GM10266 (cell line): ENCODE results near the gene P2RX7.
A peak's percentile ranks its signal among the peaks of the same experiment; 100 is the strongest.

Experiments used
- DNase-seq: peaks from one replicate; pipeline ENCODE4 v3.0.0; 2012; ENCODE audit errors: extremely low spot score
- CTCF ChIP-seq: IDR thresholded peaks from 2 replicates; pipeline ENCODE4 v1.5.1; 2012; ENCODE audit warnings: mild to moderate bottlenecking, low read depth; ENCODE audit not compliant: control insufficient read depth, insufficient read depth; ENCODE audit errors: missing control alignments

Gene P2RX7

GRCh38 chr12:121128908-121129810 lies 3.5 kb upstream of the P2RX7 start:
- TF ChIP-seq CTCF, result no peak
- DNase-seq, result peak; percentile 82

GRCh38 chr12:121129811-121130147 lies 2.9 kb upstream of the P2RX7 start:
- DNase-seq, result no peak
- TF ChIP-seq CTCF, result no peak

GRCh38 chr12:121130866-121131373 lies 1.8 kb upstream of the P2RX7 start:
- TF ChIP-seq CTCF, result no peak

GRCh38 chr12:121131941-121132341 lies 735 bp upstream of the P2RX7 start:
- TF ChIP-seq CTCF, result no peak
- DNase-seq, result no peak

More at GRCh38 chr12:121130866-121131373, 1.8 kb upstream of the P2RX7 start:
- DNase-seq, result no peak

- DNase-seq, result no peak
- no peak for TF ChIP-seq CTCF
These were observed 1.2 kb downstream of the P2RX7 start for GRCh38 chr12:121133838-121134237.

- no peak for TF ChIP-seq CTCF
- DNase-seq, result no peak
These were observed 2.6 kb downstream of the P2RX7 start for GRCh38 chr12:121135320-121135719.

GRCh38 chr12:121137512-121137911 lies 4.8 kb downstream of the P2RX7 start:
- TF ChIP-seq CTCF, result no peak

More at GRCh38 chr12:121137512-121137911, 4.8 kb downstream of the P2RX7 start:
- DNase-seq, result no peak
